Calu3 (cell line): ENCODE measurements around the gene NOP10. TPM values are rescaled to one million over a fixed set of nuclear protein-coding genes. Genes with fewer than 3 reads are reported as not detected.

ENCODE experiments used
- BruUV-seq: library from RNA; stranded (reverse); fragments of 400-500 nt; replicated peaks from 2 replicates; lab custom pipeline; 2021; lab: Mats Ljungman, UMichigan
- CTCF ChIA-PET: fragments of 300-600 bp; sonication (Branson Sonifier 250); formaldehyde crosslinking; loops from one replicate; lab custom pipeline; 2022; ENCODE audit warnings: antibody characterized with exemption; lab: Charles Lee
- DNase-seq: peaks from one replicate; pipeline ENCODE4 v3.0.0; 2022
- H3K27ac Mint-ChIP-seq: one replicate; pipeline ENCODE4 v1.8.0; 2022; ENCODE audit warnings: mixed read lengths; ENCODE audit not compliant: unreplicated experiment
- H3K27me3 Mint-ChIP-seq: one replicate; pipeline ENCODE4 v1.8.0; 2022; ENCODE audit warnings: mixed read lengths; ENCODE audit not compliant: unreplicated experiment
- H3K36me3 Mint-ChIP-seq: one replicate; pipeline ENCODE4 v1.8.0; 2022; ENCODE audit warnings: mild to moderate bottlenecking, moderate library complexity, mixed read lengths; ENCODE audit not compliant: insufficient read depth, unreplicated experiment
- H3K4me1 Mint-ChIP-seq: one replicate; pipeline ENCODE4 v1.8.0; 2022; ENCODE audit warnings: mild to moderate bottlenecking, low read depth, mixed read lengths; ENCODE audit not compliant: unreplicated experiment
- H3K4me3 Mint-ChIP-seq: one replicate; pipeline ENCODE4 v1.8.0; 2022; ENCODE audit warnings: mild to moderate bottlenecking, low read depth, moderate library complexity, mixed read lengths; ENCODE audit not compliant: unreplicated experiment
- H3K9me3 Mint-ChIP-seq: one replicate; pipeline ENCODE4 v1.8.0; 2022; ENCODE audit warnings: low read depth, mixed read lengths; ENCODE audit not compliant: unreplicated experiment
- intact Hi-C: fragments of 100-400 bp; cut with micrococcal nuclease; formaldehyde crosslinking; loops from one replicate; pipeline ENCODE4 v1.10.0; 2022; ENCODE audit not compliant: unreplicated experiment
- total RNA-seq: library from RNA; stranded (reverse); gene quantifications from 2 replicates; pipeline ENCODE4 v1.2.3, GENCODE V29; 2022
- TF ChIP-seq, protein P1 (sequence below): fragments of 200-600 bp; IDR thresholded peaks from one replicate; pipeline ENCODE4 v1.8.0; 2022; ENCODE audit warnings: antibody characterized with exemption; ENCODE audit not compliant: unreplicated experiment

NOP10 gene
- total RNA-seq, 1 experiment from 2014 or later: 46.0 TPM

DNA sequence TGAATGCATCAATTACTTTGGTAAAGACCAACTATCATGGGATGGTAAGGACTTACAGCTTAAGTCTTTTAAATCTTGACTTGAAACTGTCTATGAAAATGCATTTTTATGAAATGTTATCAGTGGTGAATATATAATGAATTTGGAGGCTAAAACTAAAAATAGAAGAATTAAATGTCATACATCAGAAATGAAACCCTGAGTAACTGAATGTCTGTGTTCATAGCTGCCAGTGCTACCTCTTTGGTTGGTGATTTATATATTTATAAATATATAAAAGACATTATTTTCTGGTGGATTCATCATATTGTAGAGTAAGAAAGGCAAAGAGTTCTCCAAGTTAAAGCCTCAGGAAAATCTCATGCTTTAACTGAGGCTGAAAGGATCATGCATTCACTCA, 17.6 kb downstream of the NOP10 start:
- H3K27ac Mint-ChIP-seq: no peak overlapping the region
- TF ChIP-seq, protein P1, sequence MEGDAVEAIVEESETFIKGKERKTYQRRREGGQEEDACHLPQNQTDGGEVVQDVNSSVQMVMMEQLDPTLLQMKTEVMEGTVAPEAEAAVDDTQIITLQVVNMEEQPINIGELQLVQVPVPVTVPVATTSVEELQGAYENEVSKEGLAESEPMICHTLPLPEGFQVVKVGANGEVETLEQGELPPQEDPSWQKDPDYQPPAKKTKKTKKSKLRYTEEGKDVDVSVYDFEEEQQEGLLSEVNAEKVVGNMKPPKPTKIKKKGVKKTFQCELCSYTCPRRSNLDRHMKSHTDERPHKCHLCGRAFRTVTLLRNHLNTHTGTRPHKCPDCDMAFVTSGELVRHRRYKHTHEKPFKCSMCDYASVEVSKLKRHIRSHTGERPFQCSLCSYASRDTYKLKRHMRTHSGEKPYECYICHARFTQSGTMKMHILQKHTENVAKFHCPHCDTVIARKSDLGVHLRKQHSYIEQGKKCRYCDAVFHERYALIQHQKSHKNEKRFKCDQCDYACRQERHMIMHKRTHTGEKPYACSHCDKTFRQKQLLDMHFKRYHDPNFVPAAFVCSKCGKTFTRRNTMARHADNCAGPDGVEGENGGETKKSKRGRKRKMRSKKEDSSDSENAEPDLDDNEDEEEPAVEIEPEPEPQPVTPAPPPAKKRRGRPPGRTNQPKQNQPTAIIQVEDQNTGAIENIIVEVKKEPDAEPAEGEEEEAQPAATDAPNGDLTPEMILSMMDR: no peak
- H3K36me3 Mint-ChIP-seq: no peaks in the 10 kb centered on the region
- no peaks in the 10 kb centered on the region for H3K4me1 Mint-ChIP-seq
- H3K9me3 Mint-ChIP-seq: no peaks in the 10 kb centered on the region
- CTCF ChIA-PET: no interaction called here
- no peaks in the 10 kb centered on the region for H3K27me3 Mint-ChIP-seq
- no peak for DNase-seq
- no peak overlapping the region for H3K4me3 Mint-ChIP-seq
- intact Hi-C loops: no loop called here
- no TSS peak for BruUV-seq

GRCh38 chr15:34324933-34325332, 18.0 kb downstream of the NOP10 start:
- no peaks in the 10 kb centered on the region for H3K27me3 Mint-ChIP-seq
- H3K4me3 Mint-ChIP-seq: no peak overlapping the region
- no peaks in the 10 kb centered on the region for H3K4me1 Mint-ChIP-seq
- no peaks in the 10 kb centered on the region for H3K36me3 Mint-ChIP-seq
- H3K27ac Mint-ChIP-seq: no peak overlapping the region
- TF ChIP-seq, protein P1: no peak
- no peak for DNase-seq
- no peaks in the 10 kb centered on the region for H3K9me3 Mint-ChIP-seq
- intact Hi-C loops: no loop called here
- BruUV-seq: no TSS peak
- CTCF ChIA-PET: no interaction called here

- H3K9me3 Mint-ChIP-seq: no peaks in the 10 kb centered on the region
- no peaks in the 10 kb centered on the region for H3K4me1 Mint-ChIP-seq
- intact Hi-C loops: no loop called here
These were observed 19.7 kb downstream of the NOP10 start for GRCh38 chr15:34323217-34323616.

GRCh38 chr15:34318277-34319079, 24.5 kb downstream of the NOP10 start:
- Mint-ChIP-seq H3K9me3 (no peaks in the 10 kb centered on the region), H3K27me3 (no peaks in the 10 kb centered on the region), H3K4me1 (no peaks in the 10 kb centered on the region), H3K27ac (peak overlapping the region; percentile 88), H3K4me3 (peak overlapping the region; percentile 81), H3K36me3 (peaks cover 5% of the 10 kb centered on the region)
- TF ChIP-seq, protein P1: no peak
- peak; percentile 12 for DNase-seq
- CTCF ChIA-PET: no interaction called here
- intact Hi-C loops: no loop called here
- BruUV-seq: TSS peak; percentile 65

More at GRCh38 chr15:34323217-34323616, 19.7 kb downstream of the NOP10 start:
- H3K27ac Mint-ChIP-seq: no peak overlapping the region
- peaks cover 5% of the 10 kb centered on the region for H3K36me3 Mint-ChIP-seq
- DNase-seq: no peak
- CTCF ChIA-PET: no interaction called here
- BruUV-seq: no TSS peak
- H3K27me3 Mint-ChIP-seq: no peaks in the 10 kb centered on the region
- no peak overlapping the region for H3K4me3 Mint-ChIP-seq
- TF ChIP-seq, protein P1: no peak
